ENCODE data around the gene ANXA11.

Gene ANXA11

GRCh38 chr10:80104066-80104926, 101.0 kb downstream of the ANXA11 start:
- no peak for DNase-seq (ENCODE audit: low spot score)
